Motor neuron (in vitro differentiated cells): ENCODE results near the gene IFITM2. TPM values are rescaled to one million over a fixed set of nuclear protein-coding genes. Genes with fewer than 3 reads are reported as not detected.
"Not testable (repeated sequence)": the region's sequence is repeated elsewhere in the genome, so short reads cannot be mapped to it uniquely, and the experiment has no call there.

ENCODE experiments used
- ATAC-seq, 8 experiments: fragments of 200-7000 bp; cut with Tn5 transposase; replicated peaks in 6 of 8; 2 replicates each; pipeline ENCODE4 v1.8.0; 2021; ENCODE audit warnings: mild to moderate bottlenecking in 8 of 8, moderate library complexity in 8 of 8
- H3K27ac ChIP-seq, 2 donors: fragments of 250-450 bp; sonication (Bioruptor Pico); 2 replicates each; pipeline ENCODE4 v1.9.0; 2021; ENCODE audit warnings: antibody characterized with exemption in 2 of 2, mild to moderate bottlenecking in 2 of 2, moderate library complexity in 1 of 2
- H3K4me1 ChIP-seq, 2 donors: fragments of 250-450 bp; sonication (Bioruptor Pico); replicated peaks in 1 of 2; 2 replicates each; pipeline ENCODE4 v1.6.1; 2021; ENCODE audit warnings: antibody characterized with exemption in 2 of 2, mild to moderate bottlenecking in 2 of 2, moderate library complexity in 1 of 2
- H3K4me3 ChIP-seq, 5 donors: fragments of 250-450 bp; sonication (Bioruptor Pico); 2 replicates each; pipeline ENCODE4 v1.9.0; 2021; ENCODE audit warnings: antibody characterized with exemption in 5 of 5, mild to moderate bottlenecking in 5 of 5, moderate library complexity in 4 of 5
- WGBS, 10 experiments: fragments of 450-650 bp; shearing (Covaris generic); methylation state at CpG; one replicate each; pipeline ENCODE4 v1.0.0; 2022; 5-methylcytosine and 5-hydroxymethylcytosine counted together
- in situ Hi-C, 9 experiments: fragments of 400-800 bp; cut with MboI; loops; one replicate each; pipeline ENCODE4 v1.15.0; 2021; ENCODE audit warnings: low sequenced_read_pairs in 9 of 9, low pct_unique_long_range_greater_than_20kb in 2 of 9; ENCODE audit not compliant: unreplicated experiment in 9 of 9
- total RNA-seq, 8 experiments: library from RNA; unstranded; fragments of 300-600 nt; gene quantifications; 2 replicates each; pipeline versions ENCODE4 v1.2.3 to v1.2.4, GENCODE V29; 2022

The IFITM2 gene
- total RNA-seq, result 100 to 1,000 TPM in 4 of 8 experiments, 10 to 100 TPM in 1, 1 to 10 TPM in 2, under 1 TPM in 1; 0.38 to 809 (median 64.6) TPM

GRCh38 chr11:307766-308708 lies at the start of gene IFITM2:
TSS of gene IFITM2 (plus strand) at chr11:307816. CDS start at chr11:308193, 377 bp downstream.
- peaks cover 21 to 25% of the 10 kb centered on the region in 2 donors for H3K4me1 ChIP-seq
- ATAC-seq, result peak in 6 of 8 experiments; percentile 11 to 69 (median 37)
- in situ Hi-C loops, H3K27ac ChIP-seq: not testable (repeated sequence)
- H3K4me3 ChIP-seq, result peak within 1 kb of the TSS in 2 of 5 donors; percentile 14 to 36
- 3 to 81% methylated on average over 4 to 5 of the region's 28 CpGs; no CpG with 5 or more reads in 8 of the 10 experiments for WGBS, 10 experiments

GRCh38 chr11:259413-259812 lies 48.2 kb upstream of the IFITM2 start:
- in situ Hi-C loops, result no loop called here
- no peak overlapping the region for H3K27ac ChIP-seq
- H3K4me3 ChIP-seq, result no peak overlapping the region
- no peak for ATAC-seq
- 60 to 100% (median 78%) methylated on average over 1 to 7 of the region's 10 CpGs; no CpG with 5 or more reads in 3 of the 10 experiments for WGBS, 10 experiments
- no peaks in the 10 kb centered on the region for H3K4me1 ChIP-seq

- H3K27ac ChIP-seq, result no peak overlapping the region
- no peaks in the 10 kb centered on the region for H3K4me1 ChIP-seq
- no peak overlapping the region for H3K4me3 ChIP-seq
- no peak for ATAC-seq
- in situ Hi-C loops, result no loop called here
- 60 to 100% (median 79%) methylated on average over 1 to 4 of the region's 4 CpGs; no CpG with 5 or more reads in 4 of the 10 experiments for WGBS, 10 experiments
Observed at GRCh38 chr11:261624-262023, 46.0 kb upstream of the IFITM2 start.

GRCh38 chr11:266676-267439 lies 40.8 kb upstream of the IFITM2 start:
- no peak overlapping the region for H3K4me3 ChIP-seq
- no peak overlapping the region for H3K27ac ChIP-seq
- ATAC-seq, result no peak
- 56 to 100% (median 91%) methylated on average over 1 to 4 of the region's 13 CpGs; no CpG with 5 or more reads in 1 of the 10 experiments for WGBS, 10 experiments
- in situ Hi-C loops, result no loop called here
- no peaks in the 10 kb centered on the region for H3K4me1 ChIP-seq

- 77 to 80% methylated on average over 1 to 9 of the region's 18 CpGs; no CpG with 5 or more reads in 8 of the 10 experiments for WGBS, 10 experiments
- H3K4me3 ChIP-seq, result no peak overlapping the region
- in situ Hi-C loops, result no loop called here
- no peak overlapping the region for H3K27ac ChIP-seq
- H3K4me1 ChIP-seq, result no peaks in the 10 kb centered on the region
- no peak for ATAC-seq
Observed at GRCh38 chr11:267491-267994, 40.1 kb upstream of the IFITM2 start.

- H3K4me3 ChIP-seq, H3K27ac ChIP-seq, in situ Hi-C loops, H3K4me1 ChIP-seq: not testable (repeated sequence)
- WGBS, 10 experiments, result 0 to 79% (median 45%) methylated on average over 2 to 13 of the region's 16 CpGs; no CpG with 5 or more reads in 2 of the 10 experiments
- peak in 3 of 8 experiments; percentile 84 to 95 (median 93) for ATAC-seq
Observed at GRCh38 chr11:268716-269145, 38.9 kb upstream of the IFITM2 start.

- peak in 3 of 8 experiments; percentile 22 to 53 (median 45) for ATAC-seq
Observed at GRCh38 chr11:269146-269890, 38.3 kb upstream of the IFITM2 start.

GRCh38 chr11:270451-271318 lies 36.9 kb upstream of the IFITM2 start:
- Histone ChIP-seq H3K27ac (no peak overlapping the region), H3K4me3 (no peak overlapping the region), H3K4me1 (no peaks in the 10 kb centered on the region)
- WGBS, 10 experiments, result 35 to 100% (median 87%) methylated on average over 1 to 8 of the region's 18 CpGs; no CpG with 5 or more reads in 1 of the 10 experiments
- in situ Hi-C loops, result no loop called here
- no peak for ATAC-seq

More at GRCh38 chr11:269146-269890, 38.3 kb upstream of the IFITM2 start:
- H3K27ac ChIP-seq, result no peak overlapping the region
- H3K4me1 ChIP-seq, result no peaks in the 10 kb centered on the region
- in situ Hi-C loops, result no loop called here
- 12 to 73% (median 54%) methylated on average over 5 to 21 of the region's 21 CpGs for WGBS, 10 experiments
- H3K4me3 ChIP-seq, result no peak overlapping the region

- no peak overlapping the region for H3K27ac ChIP-seq
- no peaks in the 10 kb centered on the region for H3K4me1 ChIP-seq
- H3K4me3 ChIP-seq, result no peak overlapping the region
- ATAC-seq, result no peak
- 90 to 100% (median 95%) methylated on average over 1 to 3 of the region's 8 CpGs; no CpG with 5 or more reads in 6 of the 10 experiments for whole genome bisulfite sequencing, 10 experiments
- in situ Hi-C loops, result no loop called here
Observed at GRCh38 chr11:271319-271715, 36.3 kb upstream of the IFITM2 start.

GRCh38 chr11:272195-272930 lies 35.3 kb upstream of the IFITM2 start:
- ATAC-seq, result no peak
- WGBS, 10 experiments, result 42 to 91% (median 80%) methylated on average over 1 to 11 of the region's 22 CpGs; no CpG with 5 or more reads in 3 of the 10 experiments
- Histone ChIP-seq H3K4me1 (no peaks in the 10 kb centered on the region), H3K4me3 (no peak overlapping the region), H3K27ac (no peak overlapping the region)
- in situ Hi-C loops, result no loop called here

GRCh38 chr11:272931-273198 lies 34.8 kb upstream of the IFITM2 start:
- 60 to 93% (median 80%) methylated on average over 1 to 3 of the region's 6 CpGs; no CpG with 5 or more reads in 5 of the 10 experiments for whole genome bisulfite sequencing, 10 experiments
- in situ Hi-C loops, result no loop called here
- Histone ChIP-seq H3K4me3 (no peak overlapping the region), H3K27ac (no peak overlapping the region), H3K4me1 (no peaks in the 10 kb centered on the region)
- ATAC-seq, result no peak
